Tibial artery (tissue), 4 donors: ENCODE data around the gene KRT82.

Experiments
- DNase-seq, 2 donors: peaks; one replicate each; pipeline ENCODE4 v3.0.0-alpha.2; 2019
- H3K27ac ChIP-seq, 2 donors: fragments of 200-600 bp; sonication (generic) in 1 of 2; 1 replicate in 1 of 2; 2 replicates in 1 of 2; pipeline ENCODE4 v1.5.1; 2018 to 2019; ENCODE audit warnings: mild to moderate bottlenecking in 1 of 2
- H3K27me3 ChIP-seq, 2 donors: fragments of 200-600 bp; sonication (generic) in 1 of 2; one replicate each; pipeline versions ENCODE4 v1.5.1 to v1.6.0; 2016 to 2019
- H3K36me3 ChIP-seq, 3 donors: fragments of 200-600 bp; sonication (generic) in 2 of 3; one replicate each; pipeline ENCODE4 v1.5.1; 2016 to 2019; ENCODE audit warnings: mild to moderate bottlenecking in 2 of 3
- H3K4me1 ChIP-seq, 4 donors: fragments of 200-600 bp; sonication (generic) in 2 of 4; 1 replicate in 3 of 4; 2 replicates in 1 of 4; pipeline ENCODE4 v1.5.1; 2016 to 2019
- H3K4me3 ChIP-seq, 2 donors: fragments of 200-600 bp; sonication (generic) in 1 of 2; 1 replicate in 1 of 2; 2 replicates in 1 of 2; pipeline ENCODE4 v1.5.1; 2018 to 2019; ENCODE audit warnings: mild to moderate bottlenecking in 2 of 2
- H3K9me3 ChIP-seq, 3 donors: fragments of 200-600 bp; sonication (generic) in 1 of 3; one replicate each; pipeline ENCODE4 v1.5.1; 2016 to 2019
- intact Hi-C: fragments of 100-400 bp; cut with DNase I; formaldehyde crosslinking; loops from one replicate; pipeline ENCODE4 v1.15.0; 2023; ENCODE audit warnings: low total_unique reads
- TF ChIP-seq, protein P1 (sequence below), 2 experiments: fragments of 200-600 bp in 1 of 2; fragments of 450-650 bp in 1 of 2; IDR thresholded peaks; one replicate each; pipeline ENCODE4 v1.5.1; 2017 to 2019; ENCODE audit warnings: antibody characterized with exemption in 2 of 2, mild to moderate bottlenecking in 1 of 2, moderate library complexity in 1 of 2

Gene KRT82

DNA sequence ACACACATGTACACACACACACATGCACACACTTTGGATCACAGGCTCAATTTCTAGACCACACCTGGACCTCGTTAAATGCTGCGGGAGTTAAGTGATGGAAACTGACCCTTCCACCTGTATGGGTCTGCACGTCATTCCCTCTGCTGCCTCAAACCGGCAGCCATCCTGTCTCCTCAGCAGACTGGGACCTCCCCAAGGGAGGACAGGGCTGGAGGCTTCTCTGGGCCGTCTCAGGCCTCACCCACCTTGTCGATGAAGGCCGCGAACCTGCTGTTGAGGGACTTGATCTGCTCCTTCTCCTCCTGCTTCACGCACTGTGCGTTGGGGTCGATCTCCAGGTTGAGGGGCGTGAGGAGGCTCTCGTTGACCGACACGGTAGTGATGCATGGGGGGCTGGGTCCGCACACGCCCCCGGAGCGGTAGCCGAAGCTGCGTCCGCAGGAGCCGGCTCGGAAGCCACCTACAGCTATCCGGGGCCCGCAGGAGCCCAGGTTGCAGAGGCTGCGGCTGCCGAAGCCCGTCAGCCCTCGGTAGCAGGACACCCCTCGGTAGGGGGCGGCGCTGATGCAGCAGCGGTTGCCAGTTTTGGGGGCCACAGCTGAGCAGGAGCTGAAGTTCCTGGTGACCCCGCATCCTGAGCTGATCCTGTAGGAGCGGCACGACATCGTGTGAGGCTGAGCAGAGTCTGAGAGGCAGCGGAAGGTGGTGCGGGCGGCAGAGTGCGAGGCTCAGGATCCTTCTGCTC, 39.2 kb downstream of the KRT82 start, which contains the start of gene KRT85:
TSS of gene KRT85 (minus strand) at position 744 of the 748 bp plus-strand sequence. CDS start at position 668, 76 bp downstream.
- Histone ChIP-seq H3K4me3 (no peak within 1 kb of the TSS), H3K27me3 (no peaks in the 10 kb centered on the region), H3K4me1 (peaks cover 0 to 14% (median 11%) of the 10 kb centered on the region in 4 donors), H3K36me3 (no peaks in the 10 kb centered on the region), H3K9me3 (no peaks in the 10 kb centered on the region), H3K27ac (no peak within 1 kb of the TSS)
- peak in 1 of 2 donors; percentile 53 for DNase-seq
- TF ChIP-seq, protein P1, sequence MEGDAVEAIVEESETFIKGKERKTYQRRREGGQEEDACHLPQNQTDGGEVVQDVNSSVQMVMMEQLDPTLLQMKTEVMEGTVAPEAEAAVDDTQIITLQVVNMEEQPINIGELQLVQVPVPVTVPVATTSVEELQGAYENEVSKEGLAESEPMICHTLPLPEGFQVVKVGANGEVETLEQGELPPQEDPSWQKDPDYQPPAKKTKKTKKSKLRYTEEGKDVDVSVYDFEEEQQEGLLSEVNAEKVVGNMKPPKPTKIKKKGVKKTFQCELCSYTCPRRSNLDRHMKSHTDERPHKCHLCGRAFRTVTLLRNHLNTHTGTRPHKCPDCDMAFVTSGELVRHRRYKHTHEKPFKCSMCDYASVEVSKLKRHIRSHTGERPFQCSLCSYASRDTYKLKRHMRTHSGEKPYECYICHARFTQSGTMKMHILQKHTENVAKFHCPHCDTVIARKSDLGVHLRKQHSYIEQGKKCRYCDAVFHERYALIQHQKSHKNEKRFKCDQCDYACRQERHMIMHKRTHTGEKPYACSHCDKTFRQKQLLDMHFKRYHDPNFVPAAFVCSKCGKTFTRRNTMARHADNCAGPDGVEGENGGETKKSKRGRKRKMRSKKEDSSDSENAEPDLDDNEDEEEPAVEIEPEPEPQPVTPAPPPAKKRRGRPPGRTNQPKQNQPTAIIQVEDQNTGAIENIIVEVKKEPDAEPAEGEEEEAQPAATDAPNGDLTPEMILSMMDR (IDR thresholded peaks at IDR 0.05), result no peak
- intact Hi-C loops, result no loop called here

GRCh38 chr12:52364901-52365489, 41.1 kb downstream of the KRT82 start:
- Histone ChIP-seq H3K27me3 (peaks cover 0 to 11% of the 10 kb centered on the region in 2 donors), H3K27ac (no peak overlapping the region), H3K4me3 (no peak overlapping the region), H3K36me3 (no peaks in the 10 kb centered on the region), H3K9me3 (no peaks in the 10 kb centered on the region), H3K4me1 (no peaks in the 10 kb centered on the region)
- TF ChIP-seq, protein P1 (IDR thresholded peaks at IDR 0.05), result no peak
- DNase-seq, result no peak
- intact Hi-C loops, result no loop called here

DNA sequence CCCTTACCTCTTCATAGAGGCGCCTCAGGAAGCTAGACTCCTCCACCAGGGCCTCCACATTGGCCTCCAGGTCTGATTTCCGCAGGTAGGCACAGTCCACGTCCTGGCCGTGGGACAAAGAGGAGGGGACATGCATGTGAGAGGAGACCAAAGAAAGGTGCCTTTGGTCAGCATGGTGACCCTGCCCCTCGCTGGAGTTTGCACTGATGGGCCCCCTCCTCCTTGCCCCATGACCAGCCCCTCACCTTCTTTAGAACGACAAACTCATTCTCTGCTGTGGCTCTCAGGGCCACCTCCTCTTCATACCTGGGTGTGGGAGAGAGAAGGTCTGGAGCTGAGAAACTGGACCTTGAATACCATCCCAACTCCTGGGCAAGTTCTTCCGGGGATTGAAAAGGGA, 42.1 kb downstream of the KRT82 start:
- no peak for DNase-seq
- Histone ChIP-seq H3K4me3 (no peak overlapping the region), H3K27ac (no peak overlapping the region), H3K4me1 (no peaks in the 10 kb centered on the region), H3K36me3 (no peaks in the 10 kb centered on the region), H3K27me3 (peaks cover 0 to 16% of the 10 kb centered on the region in 2 donors), H3K9me3 (no peaks in the 10 kb centered on the region)
- intact Hi-C loops, result no loop called here
- TF ChIP-seq, protein P1 (IDR thresholded peaks at IDR 0.05), result no peak

DNA sequence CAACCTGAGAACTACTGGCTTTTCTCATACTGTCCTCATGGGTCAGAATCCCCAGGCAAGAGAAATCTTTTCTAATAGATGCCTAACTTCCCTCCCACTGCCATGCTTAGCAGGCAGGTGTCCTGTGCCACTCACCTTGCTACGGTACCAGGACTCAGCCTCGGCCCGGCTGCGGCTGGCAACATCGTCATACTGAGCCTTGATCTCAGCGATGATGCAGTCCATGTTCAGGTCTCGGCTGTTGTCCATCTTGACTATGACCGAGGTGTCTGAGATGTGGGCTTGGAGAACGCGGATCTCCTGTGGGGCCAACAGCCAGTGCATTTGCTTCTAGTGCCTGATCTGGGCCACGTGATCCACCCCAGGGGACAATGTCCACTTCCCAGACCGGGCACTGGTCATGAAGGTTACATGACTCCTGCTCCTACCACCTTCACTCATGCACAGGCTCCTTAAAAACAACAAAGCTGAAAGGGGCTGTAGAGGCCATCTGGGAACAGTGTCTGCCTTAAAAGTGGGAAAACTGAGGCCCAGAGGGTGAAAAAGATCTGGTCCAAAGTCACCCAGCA, 42.9 kb downstream of the KRT82 start:
- no peak for DNase-seq
- no peak overlapping the region for H3K27ac ChIP-seq
- peaks cover 0 to 19% of the 10 kb centered on the region in 2 donors for H3K27me3 ChIP-seq
- no peak overlapping the region for H3K4me3 ChIP-seq
- no peaks in the 10 kb centered on the region for H3K9me3 ChIP-seq
- intact Hi-C loops, result no loop called here
- TF ChIP-seq, protein P1 (IDR thresholded peaks at IDR 0.05), result no peak
- H3K4me1 ChIP-seq, result no peaks in the 10 kb centered on the region
- H3K36me3 ChIP-seq, result no peaks in the 10 kb centered on the region

DNA sequence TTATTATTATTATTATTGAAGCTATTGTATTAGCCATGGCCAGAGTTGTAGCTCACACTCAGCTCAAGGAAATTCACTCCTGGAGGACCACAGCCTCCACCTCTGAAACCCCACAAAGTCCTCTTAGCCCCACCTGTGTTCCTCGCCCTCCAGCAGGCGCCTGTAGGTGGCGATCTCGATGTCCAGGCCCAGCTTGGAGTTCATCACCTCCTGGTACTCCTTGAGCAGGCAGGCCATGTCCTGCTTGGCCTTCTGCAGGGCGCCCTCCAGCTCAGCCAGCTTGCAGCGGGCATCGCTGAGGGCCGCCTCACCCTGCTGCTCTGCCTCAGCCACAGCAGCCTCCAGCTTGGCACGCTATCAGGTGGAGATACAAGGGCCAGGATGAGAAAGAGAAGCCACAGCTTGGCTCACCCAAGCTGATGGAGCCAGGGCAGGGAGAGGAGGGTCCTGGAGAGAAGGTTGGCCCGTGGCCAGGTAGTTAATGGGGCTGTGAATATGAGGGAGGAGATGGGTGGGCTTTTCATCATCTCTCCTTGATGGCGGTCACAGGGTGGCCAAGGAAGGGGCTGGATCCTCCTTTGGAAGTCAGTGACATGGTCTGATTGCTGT, 43.9 kb downstream of the KRT82 start:
- TF ChIP-seq, protein P1 (IDR thresholded peaks at IDR 0.05), result no peak
- Histone ChIP-seq H3K9me3 (no peaks in the 10 kb centered on the region), H3K27ac (no peak overlapping the region), H3K27me3 (peaks cover 0 to 22% of the 10 kb centered on the region in 2 donors), H3K4me1 (no peaks in the 10 kb centered on the region), H3K36me3 (no peaks in the 10 kb centered on the region), H3K4me3 (no peak overlapping the region)
- peak in 1 of 2 donors; percentile 56 for DNase-seq
- intact Hi-C loops, result no loop called here
